NB4 (cell line): ENCODE results near the gene AKNA.

ENCODE experiments used
- CTCF ChIP-seq: IDR thresholded peaks from one replicate; pipeline ENCODE4 v1.5.1; 2012; ENCODE audit warnings: low read depth, low read length
- MYC ChIP-seq: IDR thresholded peaks from 2 replicates; pipeline ENCODE4 v1.6.1; 2011; ENCODE audit warnings: low read depth, low read length
- POLR2A ChIP-seq: IDR thresholded peaks from 2 replicates; pipeline ENCODE4 v1.6.1; 2011; ENCODE audit warnings: mild to moderate bottlenecking; ENCODE audit not compliant: insufficient read length; ENCODE audit errors: extremely low read depth

- TF ChIP-seq CTCF (no peak), POLR2A (no peak), MYC (no peak)
Observed at GRCh38 chr9:114348261-114348905, 39.4 kb downstream of the AKNA start.
